GM23338 (cell line): ENCODE measurements around the gene CD84.

Source experiments
- CTCF ChIP-seq, 2 experiments: fragments of 200-600 bp in 1 of 2; sonication (generic) in 1 of 2; conservative IDR thresholded peaks; 2 replicates each; pipeline versions ENCODE4 v1.5.1 to v1.6.1; 2016 to 2017; ENCODE audit warnings: antibody characterized with exemption in 2 of 2, low read depth in 2 of 2, mild to moderate bottlenecking in 2 of 2, moderate library complexity in 1 of 2
- EZH2 ChIP-seq: fragments of 200-600 bp; sonication (generic); IDR thresholded peaks from one replicate; pipeline ENCODE4 v1.8.0; 2017; ENCODE audit warnings: antibody characterized with exemption, mild to moderate bottlenecking, low read depth; ENCODE audit not compliant: unreplicated experiment
- REST ChIP-seq: IDR thresholded peaks from one replicate; pipeline ENCODE4 v1.6.1; 2018; ENCODE audit warnings: antibody characterized with exemption; ENCODE audit not compliant: unreplicated experiment

DNA sequence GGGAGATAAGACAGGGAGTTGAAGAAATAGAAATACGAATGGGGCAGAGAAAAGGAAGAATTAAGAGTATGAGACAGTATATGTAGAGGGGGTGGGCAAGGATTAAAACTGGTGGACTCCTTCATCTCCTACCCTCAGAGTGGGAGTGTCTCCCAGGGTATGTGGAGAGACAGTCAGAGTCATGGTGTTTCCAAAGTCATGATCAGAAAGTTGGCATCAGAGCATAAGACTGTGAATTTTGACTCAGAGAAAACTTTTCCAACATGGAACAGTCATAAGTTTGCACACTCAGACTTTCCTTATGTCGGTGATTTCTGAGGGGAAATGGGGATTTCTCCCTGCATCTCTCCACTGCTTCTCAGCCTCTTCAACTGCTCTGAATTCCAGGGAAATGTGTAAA is 2.4 kb downstream of the CD84 start:
- TF ChIP-seq CTCF (conservative IDR thresholded peaks at IDR 0.05; ENCODE audit: low read depth in 2 of 2), result no peak
- TF ChIP-seq EZH2, result no peak
- no peak for TF ChIP-seq REST
